ENCODE results near the gene CORO2B.
"Not testable (repeated sequence)": the region's sequence is repeated elsewhere in the genome, so short reads cannot be mapped to it uniquely, and the experiment has no call there.

The CORO2B gene

GRCh38 chr15:68633231-68634121 is 54.7 kb downstream of the CORO2B start:
- DNase-seq = no peak

DNA sequence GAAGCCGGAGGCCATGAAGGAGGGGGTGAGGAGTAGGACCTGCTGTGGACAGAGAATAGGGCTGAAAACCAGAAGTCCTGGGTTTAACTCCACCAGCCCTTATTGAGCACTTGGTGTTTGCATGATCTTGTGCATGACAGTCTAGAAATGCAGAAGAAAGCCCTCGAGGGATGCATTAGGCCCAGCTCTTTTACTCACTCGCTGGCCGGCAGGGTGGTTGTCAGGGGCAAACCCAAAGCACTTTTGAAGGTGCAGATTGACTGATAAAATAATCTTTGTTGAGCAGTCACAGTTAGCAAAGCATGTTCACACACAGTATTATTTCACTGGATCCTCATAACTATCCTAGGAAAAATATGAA is 55.3 kb downstream of the CORO2B start:
- no peak for DNase-seq

GRCh38 chr15:68634531-68634930 is 55.7 kb downstream of the CORO2B start:
- DNase-seq = no peak

- no peak for DNase-seq
Observed at GRCh38 chr15:68635141-68635540, 56.3 kb downstream of the CORO2B start.

DNA sequence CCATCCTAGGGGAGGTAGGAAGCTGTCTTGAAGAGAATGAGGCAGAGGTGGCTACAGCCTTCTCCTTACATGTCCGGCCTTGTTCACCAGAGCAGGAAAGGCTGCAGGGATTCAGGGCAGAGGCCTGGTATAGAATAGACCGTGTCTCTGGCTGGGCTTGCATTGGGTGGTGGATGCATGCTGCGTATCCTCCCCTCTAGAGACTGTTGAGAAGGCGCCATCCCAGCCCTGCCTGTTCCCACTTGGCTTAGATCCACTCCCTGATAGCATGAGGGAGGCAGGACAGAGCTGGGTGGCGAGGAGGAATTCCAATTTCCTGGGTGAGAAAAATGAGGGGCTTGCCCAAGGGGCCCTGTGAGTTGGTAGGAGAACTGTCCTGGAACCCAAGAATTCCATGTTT is 57.5 kb downstream of the CORO2B start:
- no peak for DNase-seq

DNA sequence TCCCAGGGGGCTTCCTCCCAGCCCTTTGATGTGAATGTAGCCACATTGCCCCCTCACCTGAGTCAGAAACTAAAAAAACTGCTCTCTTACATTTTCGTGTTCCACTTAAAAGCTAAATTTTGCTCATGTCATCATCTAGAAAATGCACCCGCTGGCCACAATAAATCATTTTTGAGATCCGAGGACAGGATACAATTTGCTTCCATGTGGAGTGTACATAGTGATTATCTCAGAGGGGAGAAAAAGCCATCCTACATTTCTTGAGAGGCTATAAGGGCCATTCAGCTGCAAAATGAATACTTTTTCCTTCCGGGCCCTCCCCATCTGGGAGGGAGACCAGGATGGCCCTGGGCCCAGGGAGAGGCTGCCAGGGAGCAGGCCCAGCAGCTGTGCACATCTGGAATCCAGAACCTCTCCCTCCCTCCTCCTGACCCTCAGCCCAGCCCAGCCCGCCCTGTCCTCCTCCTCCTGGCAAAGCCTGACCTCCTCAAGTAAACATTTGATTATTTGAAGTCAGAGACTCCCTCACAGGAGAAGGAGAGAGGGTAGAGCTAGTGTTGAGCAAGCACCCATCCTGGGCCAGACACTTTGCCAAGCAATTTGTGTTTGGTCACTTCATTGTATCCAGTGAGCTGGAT is 59.1 kb downstream of the CORO2B start:
- no peak for DNase-seq

GRCh38 chr15:68638953-68639515 is 60.2 kb downstream of the CORO2B start:
- no peak for DNase-seq

DNA sequence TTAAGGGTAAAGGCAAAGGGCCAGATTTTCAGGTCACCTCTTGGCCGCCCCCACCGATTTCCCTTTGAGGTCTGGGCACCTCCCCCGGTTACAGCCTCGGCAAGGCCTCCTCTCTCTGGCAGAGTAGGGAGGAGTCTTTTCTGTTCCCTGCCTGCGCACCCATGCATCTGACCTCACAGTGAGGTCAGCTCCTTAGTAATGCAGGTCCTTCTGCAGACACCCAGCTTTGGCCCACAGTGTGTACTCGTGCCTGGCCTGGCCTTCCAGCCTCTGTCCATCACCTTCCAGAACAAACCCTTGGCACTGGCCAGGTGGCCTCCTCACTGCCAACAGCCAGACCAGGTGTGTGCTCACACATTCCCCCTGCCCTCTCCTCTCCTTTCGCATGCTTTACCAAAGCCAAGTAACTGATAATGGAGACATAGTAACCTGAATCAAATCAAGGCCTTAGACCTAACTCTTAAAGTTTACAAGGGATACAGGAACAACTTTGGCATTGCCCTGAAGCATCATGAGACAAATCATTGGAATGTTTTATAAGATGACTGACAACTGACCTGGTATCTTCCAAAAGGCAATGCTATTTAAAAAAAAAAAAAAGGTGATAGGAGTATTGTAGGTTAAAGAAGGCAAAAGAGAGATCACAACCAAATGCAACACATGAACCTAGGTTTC is 61.3 kb downstream of the CORO2B start:
- no peak for DNase-seq

DNA sequence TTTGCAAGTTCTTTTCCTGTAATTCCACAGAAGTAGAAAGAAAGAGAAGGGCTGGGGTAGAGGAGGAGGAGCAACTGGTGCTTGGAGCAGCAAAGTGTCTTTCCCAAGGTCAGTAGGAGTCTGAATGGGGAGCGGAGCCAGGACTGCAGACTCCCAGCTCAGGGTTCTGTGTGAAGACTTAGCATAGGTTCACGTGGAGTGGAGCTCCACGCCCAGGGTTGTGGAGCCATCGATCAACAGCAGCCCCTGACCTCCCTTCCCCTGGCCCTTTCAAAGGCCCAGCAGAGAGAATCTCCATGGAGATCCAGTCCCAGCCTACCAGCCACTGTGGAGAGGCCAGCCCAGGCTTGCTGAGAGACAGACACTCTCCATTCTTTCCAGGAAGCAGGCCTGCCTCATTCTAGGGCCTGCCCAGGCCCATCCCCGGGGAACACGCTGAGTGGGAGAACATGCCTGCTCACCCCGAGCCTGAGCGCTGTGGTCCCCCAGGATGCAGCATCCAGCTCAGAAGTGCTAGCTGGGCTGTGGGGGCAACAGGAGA is 62.1 kb downstream of the CORO2B start:
- no peak for DNase-seq

- no peak for DNase-seq
Observed at GRCh38 chr15:68641376-68641775, 62.6 kb downstream of the CORO2B start.

GRCh38 chr15:68642491-68642845 is 63.7 kb downstream of the CORO2B start:
- no peak for DNase-seq

GRCh38 chr15:68643216-68643830 is 64.5 kb downstream of the CORO2B start:
- DNase-seq = no peak

GRCh38 chr15:68644083-68644904 is 65.5 kb downstream of the CORO2B start:
- no peak for DNase-seq

- no peak for DNase-seq
Observed at GRCh38 chr15:68644996-68645395, 66.2 kb downstream of the CORO2B start.

- no peak for DNase-seq
Observed at GRCh38 chr15:68646156-68646555, 67.4 kb downstream of the CORO2B start.

- DNase-seq = no peak
Observed at GRCh38 chr15:68646696-68647095, 67.9 kb downstream of the CORO2B start.

GRCh38 chr15:68647361-68647760 is 68.6 kb downstream of the CORO2B start:
- not testable (repeated sequence) for DNase-seq

DNA sequence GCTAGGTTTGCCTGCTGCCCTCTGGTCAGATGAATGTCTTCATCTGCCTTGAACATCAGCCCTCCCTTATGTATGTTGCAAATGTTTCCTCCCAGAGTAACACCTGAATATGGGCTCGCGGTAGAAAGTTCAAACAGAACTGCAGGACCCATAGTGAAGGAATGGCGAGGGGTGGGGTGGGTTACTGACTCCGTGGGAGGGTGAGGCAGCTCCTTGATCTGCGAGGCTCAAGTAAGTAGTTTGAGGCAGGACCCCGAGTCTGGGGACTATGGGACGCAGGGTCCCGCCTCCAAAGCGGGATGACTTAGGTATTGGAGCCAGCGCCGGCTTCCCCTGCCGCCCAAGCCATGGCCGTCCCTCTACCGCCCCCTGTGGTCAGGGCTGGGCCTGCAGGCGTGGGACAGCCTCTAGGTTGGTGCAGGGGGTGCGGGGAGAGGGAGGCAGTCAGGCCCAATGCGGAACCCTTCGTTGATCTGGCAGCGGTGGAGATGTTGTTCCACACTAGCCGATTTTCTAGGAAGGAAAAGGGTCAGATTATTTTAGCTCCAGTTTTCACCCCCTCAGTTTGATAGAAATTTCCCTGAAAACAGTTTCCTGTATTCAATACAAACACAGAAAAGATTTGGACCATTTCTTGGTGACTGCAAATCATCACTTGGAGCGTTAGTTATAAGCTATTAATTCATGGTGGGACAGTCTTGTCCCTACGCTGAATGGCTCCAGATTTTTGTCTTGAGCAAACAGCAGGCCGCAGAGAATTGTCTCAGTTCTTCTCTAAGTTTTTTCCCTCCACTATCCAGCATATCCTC is 72.3 kb downstream of the CORO2B start:
- no peak for DNase-seq

- no peak for DNase-seq
Observed at GRCh38 chr15:68651916-68652525, 73.2 kb downstream of the CORO2B start.

- DNase-seq = no peak
Observed at GRCh38 chr15:68653031-68653635, 74.3 kb downstream of the CORO2B start.
